Naive thymus-derived CD8-positive, alpha-beta T cell (primary cell): ENCODE measurements around the gene RANGRF. TPM values are rescaled to one million over a fixed set of nuclear protein-coding genes. Genes with fewer than 3 reads are reported as not detected.
"Not testable (repeated sequence)": the region's sequence is repeated elsewhere in the genome, so short reads cannot be mapped to it uniquely, and the experiment has no call there.

ENCODE experiments used
- ATAC-seq, 2 donors: fragments of 150-1000 bp; cut with Tn5 transposase in 1 of 2; sonication (Bioruptor Pico), chemical (Tn5 transposase) in 1 of 2; 1 replicate in 1 of 2; 2 replicates in 1 of 2; pipeline ENCODE4 v1.10.0; 2021; ENCODE audit warnings: mild to moderate bottlenecking in 2 of 2, moderate library complexity in 2 of 2
- POLR2A ChIA-PET: fragments of 350-600 bp; sonication (Branson Sonifier 250); formaldehyde crosslinking; loops from one replicate; lab custom pipeline; 2021; ENCODE audit warnings: antibody characterized with exemption; lab: Charles Lee
- DNase-seq, 10 donors: peaks; one replicate each; pipeline versions ENCODE4 v3.0.0 to v3.0.0-alpha.2; 2020 to 2022
- H3K27ac Mint-ChIP-seq, 10 donors: one replicate each; pipeline ENCODE4 v1.8.0; 2020 to 2022; ENCODE audit warnings: mild to moderate bottlenecking in 10 of 10, mixed read lengths in 10 of 10, moderate library complexity in 4 of 10, inconsistent platforms in 1 of 10
- H3K27me3 Mint-ChIP-seq, 5 donors: one replicate each; pipeline ENCODE4 v1.8.0; 2021 to 2022; ENCODE audit warnings: mixed read lengths in 5 of 5
- H3K36me3 Mint-ChIP-seq, 3 donors: one replicate each; pipeline ENCODE4 v1.8.0; 2020 to 2022; ENCODE audit warnings: mixed read lengths in 3 of 3, mild to moderate bottlenecking in 2 of 3, inconsistent platforms in 1 of 3
- H3K4me1 Mint-ChIP-seq, 4 donors: one replicate each; pipeline ENCODE4 v1.8.0; 2021 to 2022; ENCODE audit warnings: mixed read lengths in 4 of 4
- H3K4me3 Mint-ChIP-seq, 10 donors: one replicate each; pipeline ENCODE4 v1.8.0; 2020 to 2022; ENCODE audit warnings: mild to moderate bottlenecking in 10 of 10, mixed read lengths in 10 of 10, moderate library complexity in 6 of 10, inconsistent platforms in 1 of 10
- H3K9me3 Mint-ChIP-seq, 9 donors: one replicate each; pipeline ENCODE4 v1.8.0; 2020 to 2022; ENCODE audit warnings: mixed read lengths in 9 of 9, mild to moderate bottlenecking in 3 of 9, inconsistent platforms in 1 of 9, moderate library complexity in 1 of 9
- polyA plus RNA-seq, 3 donors: library from polyadenylated mRNA; unstranded; fragments of 300-500 nt; fragmentation: Illumina TruSeq; gene quantifications; one replicate each; pipeline ENCODE4 v1.2.3, GENCODE V29; 2021
- total RNA-seq, 8 experiments: library from RNA in 2 of 8; stranded (reverse) in 2 of 8; gene quantifications; one replicate each; pipeline ENCODE4 v1.2.3 and lab custom pipeline; 2021 to 2026

Gene RANGRF, protein sequence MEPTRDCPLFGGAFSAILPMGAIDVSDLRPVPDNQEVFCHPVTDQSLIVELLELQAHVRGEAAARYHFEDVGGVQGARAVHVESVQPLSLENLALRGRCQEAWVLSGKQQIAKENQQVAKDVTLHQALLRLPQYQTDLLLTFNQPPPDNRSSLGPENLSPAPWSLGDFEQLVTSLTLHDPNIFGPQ
- total RNA-seq (10 to 100 TPM; 41.7 to 41.9 TPM), polyA plus RNA-seq (10 to 100 TPM; 67.2 to 79.6 (median 78.7) TPM), total RNA-seq (lab: John Stamatoyannopoulos, UW) (13.3 to 32.3 (median 23.9) reads per million in 6 experiments)

DNA sequence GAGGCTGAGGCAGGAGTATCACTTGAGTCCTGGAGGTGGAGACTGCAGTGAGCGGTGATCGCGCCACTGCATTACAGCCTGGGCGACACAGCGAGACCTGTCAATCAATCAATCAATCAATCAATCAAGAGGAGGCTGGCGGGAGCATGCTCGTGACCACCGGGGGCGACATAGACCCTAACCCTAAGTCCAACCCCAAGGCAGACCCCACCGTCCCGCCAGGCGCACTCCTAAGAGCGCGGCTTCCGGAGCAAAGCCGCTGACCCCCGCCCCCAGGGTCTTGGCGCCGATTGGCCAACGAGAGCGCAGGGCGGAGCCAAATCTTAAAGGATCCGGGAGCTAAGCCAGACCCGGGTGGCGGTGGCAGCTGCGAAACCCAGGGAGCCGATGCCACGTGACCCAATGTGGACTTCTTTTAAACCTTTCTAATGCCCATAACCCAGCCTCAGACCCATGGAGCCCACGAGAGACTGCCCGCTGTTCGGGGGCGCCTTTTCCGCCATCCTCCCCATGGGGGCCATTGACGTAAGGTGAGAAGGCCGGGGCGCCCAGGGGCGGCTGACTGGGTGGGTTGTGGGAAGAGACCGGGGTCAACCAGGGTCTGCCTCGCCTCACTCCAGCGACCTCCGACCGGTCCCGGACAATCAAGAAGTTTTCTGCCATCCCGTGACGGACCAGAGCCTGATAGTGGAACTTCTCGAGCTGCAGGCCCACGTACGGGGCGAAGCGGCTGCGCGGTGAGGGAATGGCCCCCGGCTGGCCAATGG is at the start of gene RANGRF:
TSS of gene RANGRF (plus strand) at position 335 of the 767 bp plus-strand sequence. CDS start at position 454, 119 bp downstream.
- DNase-seq (peak; percentile 61 to 87 (median 74)), ATAC-seq (peak; percentile 94 to 96)
- H3K27me3 Mint-ChIP-seq, result no peaks in the 10 kb centered on the region
- peak within 1 kb of the TSS; percentile 93 to 99 (median 96) for H3K4me3 Mint-ChIP-seq
- H3K9me3 Mint-ChIP-seq, result no peaks in the 10 kb centered on the region
- H3K27ac Mint-ChIP-seq, result peak within 1 kb of the TSS; percentile 89 to 99 (median 96)
- H3K4me1 Mint-ChIP-seq, result peaks cover 15 to 58% (median 35%) of the 10 kb centered on the region in 4 donors
- peaks cover 0 to 2% (median 0%) of the 10 kb centered on the region in 3 donors for H3K36me3 Mint-ChIP-seq
- POLR2A ChIA-PET, result interaction anchor here (0.6 to 1.9 kb wide), 14 partner anchors 40 to 373 kb away, joined by 3 to 36 read pairs (median 4); partner anchors contain the start of genes AURKB, CTC1 and PFAS

DNA sequence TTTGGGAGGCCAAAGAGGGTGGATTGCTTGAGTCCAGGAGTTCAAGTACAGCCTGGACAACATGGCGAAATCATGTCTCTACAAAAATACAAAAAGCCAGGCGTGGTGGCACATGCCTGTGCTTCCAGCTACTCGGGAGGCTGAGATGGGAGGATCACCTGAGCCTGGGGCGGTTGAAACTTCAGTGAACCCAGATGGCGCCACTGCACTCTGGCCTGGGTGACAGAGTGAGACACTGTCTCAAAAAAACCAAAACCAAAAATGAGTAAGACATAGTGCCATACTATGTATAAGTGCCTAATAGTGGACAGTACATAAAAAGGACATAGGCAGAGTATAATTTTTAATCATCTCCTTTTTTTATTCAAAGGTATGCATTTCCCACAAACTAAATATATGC is 44.6 kb upstream of the RANGRF start:
- POLR2A ChIA-PET, result interaction anchor here (0.6 to 9.3 kb wide), 8 partner anchors 9 to 164 kb away, joined by 3 to 437 read pairs (median 4); partner anchors contain the start of gene SLC25A35
- no peaks in the 10 kb centered on the region for H3K27me3 Mint-ChIP-seq
- DNase-seq (no peak), ATAC-seq (no peak)
- H3K36me3 Mint-ChIP-seq, result peaks cover 5 to 64% (median 14%) of the 10 kb centered on the region in 3 donors
- H3K4me3 Mint-ChIP-seq, result peak overlapping the region in 9 of 10 donors; percentile 37 to 95 (median 64)
- H3K9me3 Mint-ChIP-seq, result no peaks in the 10 kb centered on the region
- peak overlapping the region; percentile 72 to 99 (median 84) for H3K27ac Mint-ChIP-seq
- H3K4me1 Mint-ChIP-seq, result peaks cover 23 to 66% (median 50%) of the 10 kb centered on the region in 4 donors

DNA sequence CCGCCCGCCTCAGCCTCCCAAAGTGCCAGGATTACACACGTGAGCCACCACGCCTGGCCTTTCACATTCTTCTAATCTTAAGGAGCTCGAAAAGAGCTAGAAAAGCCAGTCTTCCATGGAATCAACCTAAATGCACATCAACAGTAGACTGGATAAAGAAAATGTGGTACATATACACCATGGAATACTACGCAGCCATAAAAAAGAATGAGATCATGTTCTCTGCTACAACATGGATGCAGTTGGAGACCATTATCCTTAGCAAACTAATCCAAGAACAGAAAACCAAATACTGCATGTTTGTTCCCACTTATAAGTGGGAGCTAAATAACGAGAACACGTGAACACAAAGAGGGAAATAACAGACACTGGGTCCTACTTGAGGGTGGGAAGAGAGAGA is 43.7 kb upstream of the RANGRF start:
- POLR2A ChIA-PET, result interaction anchor here (1.0 to 9.3 kb wide), 4 partner anchors 10 to 86 kb away, joined by 4 to 437 read pairs (median 7); partner anchors contain the start of gene SLC25A35
- Mint-ChIP-seq H3K27me3 (no peaks in the 10 kb centered on the region), H3K4me1 (peaks cover 26 to 64% (median 58%) of the 10 kb centered on the region in 4 donors), H3K27ac (peak overlapping the region in 8 of 10 donors; percentile 86 to 100 (median 97)), H3K36me3 (peaks cover 5 to 55% (median 14%) of the 10 kb centered on the region in 3 donors), H3K9me3 (no peaks in the 10 kb centered on the region), H3K4me3 (peak overlapping the region in 5 of 10 donors; percentile 46 to 100 (median 95))
- ATAC-seq (no peak), DNase-seq (no peak)

DNA sequence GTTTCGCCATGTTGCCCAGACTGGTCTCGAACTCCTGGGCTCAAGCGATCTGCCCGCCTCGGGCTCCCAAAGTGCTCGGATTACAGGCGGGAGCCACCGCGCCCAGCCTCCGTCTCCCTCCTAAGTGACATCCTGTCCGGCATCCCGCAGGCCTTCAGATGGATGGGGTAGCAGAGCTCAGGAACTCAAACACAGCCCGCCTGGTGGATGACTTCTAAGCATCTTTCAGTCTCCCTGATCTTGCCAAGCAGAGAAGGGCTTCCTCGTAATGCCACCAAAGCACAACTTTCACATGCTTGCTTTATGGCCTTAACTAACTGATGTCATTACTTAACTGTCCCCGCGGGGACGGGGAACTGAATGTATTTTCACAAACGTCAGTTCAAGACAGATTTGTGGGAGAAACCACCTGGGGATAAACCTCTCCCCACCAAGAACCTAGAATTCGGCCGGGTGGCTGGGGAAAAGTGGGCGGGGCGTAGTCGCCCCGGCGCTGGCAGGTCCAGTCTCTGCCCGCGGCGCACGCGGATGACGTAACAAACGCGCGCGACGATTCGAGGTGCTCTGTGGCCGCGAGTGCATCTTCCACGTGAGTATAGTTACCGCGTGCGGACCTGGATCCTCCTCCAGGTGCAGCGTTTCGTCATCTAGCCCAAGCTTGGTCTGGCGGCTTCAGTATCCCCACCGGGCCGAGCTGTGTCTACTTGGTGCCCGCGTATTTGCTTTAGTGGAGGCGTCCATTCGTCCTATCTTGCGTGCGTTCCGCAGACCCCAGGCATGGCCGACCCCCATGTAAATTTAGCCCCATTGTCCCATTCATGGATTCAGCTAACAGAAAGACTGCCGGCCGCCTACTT is 39.5 kb upstream of the RANGRF start, which contains the start of gene PFAS:
TSS of gene PFAS (plus strand) at position 539 of the 857 bp plus-strand sequence. CDS start 4,649 bp downstream, outside the sequence.
- Mint-ChIP-seq H3K27ac (peak within 1 kb of the TSS; percentile 99 to 100 (median 100)), H3K9me3 (no peaks in the 10 kb centered on the region), H3K4me3 (peak within 1 kb of the TSS; percentile 95 to 100 (median 100)), H3K36me3 (peaks cover 5 to 26% (median 9%) of the 10 kb centered on the region in 3 donors), H3K4me1 (peaks cover 32 to 56% (median 49%) of the 10 kb centered on the region in 4 donors), H3K27me3 (no peaks in the 10 kb centered on the region)
- peak; percentile 43 to 60 for ATAC-seq
- peak; percentile 91 to 97 (median 95) for DNase-seq
- POLR2A ChIA-PET, result interaction anchor here (0.7 to 9.3 kb wide), 22 partner anchors 11 to 835 kb away, joined by 3 to 437 read pairs (median 8); partner anchors contain the start of genes BORCS6, HES7, RANGRF and SLC25A35

DNA sequence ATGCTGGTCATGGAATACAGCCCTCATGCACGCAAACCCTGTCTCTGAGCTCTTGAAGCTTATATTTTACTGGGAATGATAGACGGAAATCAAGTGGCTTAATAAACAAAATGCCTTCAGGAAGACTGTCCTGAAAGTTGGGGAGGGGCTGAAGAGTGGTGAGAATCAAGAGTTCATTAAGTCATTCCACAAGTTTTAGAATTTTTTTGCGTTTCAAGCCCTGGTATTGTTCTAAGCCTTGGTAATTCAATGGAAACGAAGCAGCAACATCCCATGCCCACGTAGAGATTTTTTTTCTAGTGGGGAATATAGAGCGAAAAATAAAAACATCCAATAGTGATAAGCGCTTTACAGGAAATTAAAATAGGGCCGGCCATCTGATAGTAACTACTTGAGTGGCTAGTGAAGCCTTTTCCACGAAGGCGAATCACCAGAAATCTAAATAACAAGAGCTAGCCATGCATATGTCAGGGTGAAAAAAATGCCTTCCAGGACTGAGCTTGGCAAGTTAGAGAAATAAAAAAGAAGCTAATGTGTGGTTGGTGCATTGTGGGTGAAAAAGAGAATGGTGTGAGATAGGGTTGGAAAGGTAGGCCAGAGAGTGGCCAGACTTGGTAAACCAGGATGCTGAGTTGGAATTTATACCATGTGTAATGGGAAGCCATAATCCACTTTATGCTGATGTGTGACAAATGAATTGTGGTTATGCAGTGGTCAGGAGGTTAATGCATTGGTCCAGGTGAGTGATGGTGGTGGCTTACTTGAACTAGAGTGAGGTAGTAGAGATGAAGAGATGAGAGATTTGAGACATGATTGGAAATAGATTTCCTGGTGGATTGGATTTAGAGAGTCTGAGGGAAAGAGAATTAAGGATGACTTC is 38.6 kb upstream of the RANGRF start:
- DNase-seq (no peak), ATAC-seq (no peak)
- POLR2A ChIA-PET, result interaction anchor here (0.6 to 9.3 kb wide), 13 partner anchors 12 to 650 kb away, joined by 3 to 437 read pairs (median 7); partner anchors contain the start of genes BORCS6, RANGRF, SLC25A35 and TP53
- no peaks in the 10 kb centered on the region for H3K9me3 Mint-ChIP-seq
- H3K27ac Mint-ChIP-seq, result peak overlapping the region; percentile 98 to 100 (median 100)
- peak overlapping the region; percentile 95 to 100 (median 100) for H3K4me3 Mint-ChIP-seq
- H3K4me1 Mint-ChIP-seq, result peaks cover 28 to 48% (median 41%) of the 10 kb centered on the region in 4 donors
- H3K27me3 Mint-ChIP-seq, result no peaks in the 10 kb centered on the region
- H3K36me3 Mint-ChIP-seq, result peaks cover 5 to 27% (median 10%) of the 10 kb centered on the region in 3 donors

DNA sequence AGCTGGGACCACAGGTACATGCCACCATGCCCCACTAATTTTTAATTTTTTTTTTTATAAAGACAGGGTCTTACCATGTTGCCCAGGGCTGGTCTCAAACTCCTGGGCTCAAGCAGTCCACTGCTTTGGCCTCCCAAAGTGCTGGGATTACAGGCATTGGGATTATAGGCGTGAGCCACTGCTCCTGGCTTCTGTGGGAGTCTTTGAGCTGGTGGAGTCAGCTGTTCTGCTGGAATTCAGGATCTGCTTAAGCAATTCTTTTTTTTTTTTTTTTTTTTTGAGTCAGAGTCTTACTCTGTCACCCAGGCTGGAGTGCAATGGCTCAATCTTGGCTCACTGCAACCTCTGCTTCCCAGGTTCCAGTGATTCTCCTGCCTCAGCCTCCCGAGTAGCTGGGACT is 37.1 kb upstream of the RANGRF start:
- not testable (repeated sequence) for H3K4me3 Mint-ChIP-seq, ATAC-seq, DNase-seq, H3K9me3 Mint-ChIP-seq, H3K27ac Mint-ChIP-seq, H3K27me3 Mint-ChIP-seq
- POLR2A ChIA-PET, result interaction anchor here (0.6 to 0.9 kb wide), 4 partner anchors 49 to 114 kb away, joined by 3 to 4 read pairs (median 3); no protein-coding TSS in a partner anchor
- Mint-ChIP-seq H3K36me3 (peaks cover 0 to 30% (median 6%) of the 10 kb centered on the region in 3 donors), H3K4me1 (peaks cover 23 to 33% (median 26%) of the 10 kb centered on the region in 4 donors)

DNA sequence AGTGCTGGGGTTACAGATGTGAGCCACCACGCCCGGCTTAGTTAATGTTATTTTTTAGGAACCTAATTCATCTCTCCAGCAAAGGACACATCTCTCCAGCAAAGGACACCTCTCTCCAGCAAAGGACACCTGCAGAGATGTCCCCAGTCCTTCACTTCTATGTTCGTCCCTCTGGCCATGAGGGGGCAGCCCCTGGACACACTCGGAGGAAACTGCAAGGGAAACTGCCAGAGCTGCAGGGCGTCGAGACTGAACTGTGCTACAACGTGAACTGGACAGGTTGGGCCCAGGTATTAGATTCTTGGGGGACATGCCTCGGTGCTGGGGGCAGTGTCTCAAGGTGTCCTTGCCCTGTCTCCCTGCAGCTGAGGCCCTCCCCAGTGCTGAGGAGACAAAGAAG is 34.7 kb upstream of the RANGRF start:
- ATAC-seq, result no peak
- Mint-ChIP-seq H3K27me3 (no peaks in the 10 kb centered on the region), H3K4me3 (no peak overlapping the region), H3K27ac (no peak overlapping the region), H3K4me1 (peaks cover 13 to 20% (median 15%) of the 10 kb centered on the region in 4 donors), H3K36me3 (peaks cover 0 to 43% (median 7%) of the 10 kb centered on the region in 3 donors), H3K9me3 (no peaks in the 10 kb centered on the region)
- POLR2A ChIA-PET, result no interaction called here
- DNase-seq, result no peak

DNA sequence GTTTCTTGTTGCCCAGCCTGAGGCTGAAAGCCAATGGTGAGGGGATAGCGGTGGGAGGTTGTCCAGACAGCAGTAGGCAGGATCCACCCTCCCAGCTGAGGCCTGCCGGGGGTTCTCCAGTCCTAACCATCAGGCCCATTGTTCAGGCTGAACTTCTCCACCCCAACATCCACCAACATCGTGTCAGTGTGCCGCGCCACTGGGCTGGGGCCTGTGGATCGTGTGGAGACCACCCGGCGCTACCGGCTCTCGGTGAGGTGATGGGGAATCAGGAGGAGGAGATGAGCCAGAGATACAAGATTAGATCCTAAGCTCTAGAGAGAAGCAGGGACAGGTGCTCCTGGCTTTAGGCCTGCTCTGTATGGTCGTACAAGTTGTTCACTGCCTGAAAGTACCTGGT is 33.6 kb upstream of the RANGRF start:
- H3K9me3 Mint-ChIP-seq, result no peaks in the 10 kb centered on the region
- no peak for DNase-seq
- no peak for ATAC-seq
- no peak overlapping the region for H3K4me3 Mint-ChIP-seq
- H3K4me1 Mint-ChIP-seq, result peaks cover 6 to 10% (median 9%) of the 10 kb centered on the region in 4 donors
- H3K36me3 Mint-ChIP-seq, result peaks cover 0 to 45% (median 7%) of the 10 kb centered on the region in 3 donors
- POLR2A ChIA-PET, result interaction anchor here (0.5 kb wide), 1 partner anchor 11 kb away, joined by 3 read pairs; no protein-coding TSS in a partner anchor
- no peaks in the 10 kb centered on the region for H3K27me3 Mint-ChIP-seq
- H3K27ac Mint-ChIP-seq, result no peak overlapping the region

DNA sequence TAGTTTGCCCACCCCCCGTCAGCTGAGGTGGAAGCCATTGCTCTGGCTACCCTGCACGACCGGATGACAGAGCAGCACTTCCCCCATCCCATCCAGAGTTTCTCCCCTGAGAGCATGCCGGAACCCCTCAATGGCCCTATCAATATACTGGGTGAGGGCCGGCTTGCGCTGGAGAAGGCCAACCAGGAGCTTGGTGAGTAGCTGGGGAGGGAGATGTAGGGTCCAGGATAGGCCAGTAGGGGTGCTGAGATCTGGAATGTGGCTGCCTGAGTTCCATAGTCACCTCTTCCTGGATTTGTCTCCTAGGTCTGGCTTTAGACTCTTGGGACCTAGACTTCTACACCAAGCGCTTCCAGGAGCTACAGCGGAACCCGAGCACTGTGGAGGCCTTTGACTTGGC is 33.0 kb upstream of the RANGRF start:
- POLR2A ChIA-PET, result interaction anchor here (0.5 kb wide), 1 partner anchor 12 kb away, joined by 3 read pairs; no protein-coding TSS in a partner anchor
- ATAC-seq, result no peak
- peaks cover 0 to 51% (median 12%) of the 10 kb centered on the region in 3 donors for H3K36me3 Mint-ChIP-seq
- no peak for DNase-seq
- H3K4me3 Mint-ChIP-seq, result no peak overlapping the region
- no peaks in the 10 kb centered on the region for H3K9me3 Mint-ChIP-seq
- H3K27me3 Mint-ChIP-seq, result no peaks in the 10 kb centered on the region
- peaks cover under 1 to 4% (median 3%) of the 10 kb centered on the region in 4 donors for H3K4me1 Mint-ChIP-seq
- H3K27ac Mint-ChIP-seq, result no peak overlapping the region

DNA sequence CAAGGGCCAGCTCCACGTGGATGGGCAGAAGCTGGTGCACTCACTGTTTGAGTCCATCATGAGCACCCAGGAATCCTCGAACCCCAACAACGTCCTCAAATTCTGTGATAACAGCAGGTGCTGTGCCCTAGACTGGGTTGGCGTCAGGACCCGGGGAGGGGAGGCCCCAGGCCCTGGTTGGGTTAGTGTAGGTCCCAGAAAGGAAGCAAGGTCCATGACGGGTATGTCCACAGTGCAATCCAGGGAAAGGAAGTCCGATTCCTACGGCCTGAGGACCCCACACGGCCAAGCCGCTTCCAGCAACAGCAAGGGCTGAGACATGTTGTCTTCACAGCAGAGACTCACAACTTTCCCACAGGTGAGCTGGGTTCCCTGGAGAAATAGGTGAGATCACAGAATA is 32.2 kb upstream of the RANGRF start:
- peaks cover 0 to 59% (median 18%) of the 10 kb centered on the region in 3 donors for H3K36me3 Mint-ChIP-seq
- H3K4me3 Mint-ChIP-seq, result no peak overlapping the region
- POLR2A ChIA-PET, result no interaction called here
- ATAC-seq, result no peak
- H3K9me3 Mint-ChIP-seq, result no peaks in the 10 kb centered on the region
- DNase-seq, result no peak
- no peaks in the 10 kb centered on the region for H3K27me3 Mint-ChIP-seq
- H3K27ac Mint-ChIP-seq, result peak overlapping the region in 1 of 10 donors; percentile 15
- no peaks in the 10 kb centered on the region for H3K4me1 Mint-ChIP-seq
